ENCODE results near the gene CORT. TPM values are rescaled to one million over a fixed set of nuclear protein-coding genes. Genes with fewer than 3 reads are reported as not detected.

CORT gene
- total RNA-seq, 4 donors from 2014 or later, result 1.6 TPM; not detected in 3

DNA sequence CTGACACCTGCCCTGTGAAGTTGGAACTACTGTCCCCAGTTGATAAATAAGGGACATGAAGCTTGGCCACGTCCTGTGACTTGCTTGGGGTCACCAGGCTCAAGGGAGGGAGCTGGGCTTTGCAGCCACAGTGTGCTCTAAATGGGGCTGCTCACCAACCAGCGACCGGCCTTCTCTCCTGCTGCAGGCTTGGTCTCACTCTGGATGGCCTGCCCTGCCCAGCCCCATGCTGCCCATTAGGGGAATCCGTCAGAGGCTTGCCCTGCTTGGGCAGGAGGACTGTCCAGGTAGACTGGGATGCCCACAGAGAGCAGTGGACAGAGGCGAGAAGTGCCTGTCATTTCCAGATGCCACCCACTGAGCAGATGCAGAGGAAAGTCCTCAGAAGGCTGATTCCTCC lies 20.8 kb upstream of the CORT start:
- no peaks in the 10 kb centered on the region for H3K27me3 ChIP-seq
- peaks cover 0 to 24% (median 9%) of the 10 kb centered on the region in 4 donors for H3K4me1 ChIP-seq
- H3K36me3 ChIP-seq, result no peaks in the 10 kb centered on the region
- no peak overlapping the region for H3K27ac ChIP-seq
- no peak for DNase-seq
- no peak for TF ChIP-seq POLR2A (IDR thresholded peaks at IDR 0.05)
- TF ChIP-seq, protein P1, sequence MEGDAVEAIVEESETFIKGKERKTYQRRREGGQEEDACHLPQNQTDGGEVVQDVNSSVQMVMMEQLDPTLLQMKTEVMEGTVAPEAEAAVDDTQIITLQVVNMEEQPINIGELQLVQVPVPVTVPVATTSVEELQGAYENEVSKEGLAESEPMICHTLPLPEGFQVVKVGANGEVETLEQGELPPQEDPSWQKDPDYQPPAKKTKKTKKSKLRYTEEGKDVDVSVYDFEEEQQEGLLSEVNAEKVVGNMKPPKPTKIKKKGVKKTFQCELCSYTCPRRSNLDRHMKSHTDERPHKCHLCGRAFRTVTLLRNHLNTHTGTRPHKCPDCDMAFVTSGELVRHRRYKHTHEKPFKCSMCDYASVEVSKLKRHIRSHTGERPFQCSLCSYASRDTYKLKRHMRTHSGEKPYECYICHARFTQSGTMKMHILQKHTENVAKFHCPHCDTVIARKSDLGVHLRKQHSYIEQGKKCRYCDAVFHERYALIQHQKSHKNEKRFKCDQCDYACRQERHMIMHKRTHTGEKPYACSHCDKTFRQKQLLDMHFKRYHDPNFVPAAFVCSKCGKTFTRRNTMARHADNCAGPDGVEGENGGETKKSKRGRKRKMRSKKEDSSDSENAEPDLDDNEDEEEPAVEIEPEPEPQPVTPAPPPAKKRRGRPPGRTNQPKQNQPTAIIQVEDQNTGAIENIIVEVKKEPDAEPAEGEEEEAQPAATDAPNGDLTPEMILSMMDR (IDR thresholded peaks at IDR 0.05), result no peak
- no peak overlapping the region for H3K4me3 ChIP-seq
- no peaks in the 10 kb centered on the region for H3K9me3 ChIP-seq

DNA sequence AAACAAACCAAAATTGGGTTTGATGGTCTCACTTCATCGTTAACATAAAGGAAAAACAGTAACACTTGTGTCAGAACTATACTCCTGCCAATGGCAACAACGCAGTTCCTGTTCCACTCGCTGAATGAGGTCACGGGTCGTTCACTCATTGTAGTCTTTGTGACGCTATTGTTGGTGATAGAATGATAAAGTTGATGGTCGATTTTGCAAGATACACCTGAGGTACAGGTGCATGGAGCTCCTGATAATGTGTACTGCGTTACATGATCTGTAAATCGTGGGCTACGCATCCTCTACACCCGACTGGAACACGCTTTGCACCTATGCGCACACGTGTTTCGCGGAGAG lies 20.0 kb upstream of the CORT start:
- H3K4me3 ChIP-seq, result peak overlapping the region; percentile 56 to 78 (median 65)
- peak in 1 of 3 donors; percentile 30 for DNase-seq
- H3K27ac ChIP-seq, result peak overlapping the region; percentile 33 to 83 (median 70)

DNA sequence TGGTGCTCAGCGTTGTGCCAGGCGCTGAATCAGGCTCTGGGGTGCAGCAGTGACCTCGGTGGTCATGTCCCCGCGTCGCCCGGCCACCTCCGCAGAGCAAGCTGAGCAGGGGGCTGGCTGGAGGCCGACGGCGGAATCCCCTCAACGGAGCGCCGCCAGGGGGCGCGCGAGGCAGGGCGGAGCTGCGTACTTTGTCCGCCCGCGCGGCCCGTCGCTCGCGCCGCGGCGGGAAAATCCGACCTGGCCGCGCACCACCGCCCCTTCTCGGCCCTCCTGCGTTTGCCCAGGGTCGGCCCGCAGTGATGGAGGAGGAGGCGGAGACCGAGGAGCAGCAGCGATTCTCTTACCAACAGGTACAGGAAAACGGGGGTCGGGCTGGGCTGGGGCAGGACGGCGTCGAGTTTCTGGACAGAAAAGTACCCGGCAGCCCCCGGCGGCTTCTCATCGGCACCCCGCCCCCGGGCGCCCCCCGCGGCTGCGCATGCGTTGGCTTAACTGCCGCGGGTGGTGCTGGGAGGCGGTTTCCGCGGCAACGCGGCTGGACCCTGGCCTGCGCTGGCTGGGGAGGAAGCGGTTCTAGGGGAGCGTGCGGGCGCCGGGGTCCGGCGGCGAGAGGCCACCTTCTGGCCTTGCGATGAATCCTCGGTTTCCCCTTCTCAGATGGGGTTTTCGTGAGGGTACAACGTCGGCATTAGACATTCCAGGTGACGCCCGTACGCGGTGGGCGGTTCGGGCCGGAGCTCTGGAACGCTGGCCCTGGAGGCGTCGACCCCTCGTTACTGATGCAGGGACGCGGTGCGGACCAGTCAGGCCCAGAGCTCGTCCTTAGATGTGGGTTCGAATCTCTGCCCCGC lies 19.4 kb upstream of the CORT start, which contains the start of gene CENPS:
TSS of gene CENPS (plus strand) at position 218 of the 854 bp plus-strand sequence. CDS start at position 303, 85 bp downstream.
- DNase-seq, result peak; percentile 82 to 97 (median 93)
- peaks cover 0 to 24% (median 9%) of the 10 kb centered on the region in 4 donors for H3K4me1 ChIP-seq
- TF ChIP-seq, protein P1 (IDR thresholded peaks at IDR 0.05), result peak; percentile 97 to 99 (median 98)
- TF ChIP-seq POLR2A (IDR thresholded peaks at IDR 0.05), result peak in 1 of 2 donors; percentile 33

More for the DNA sequence above, 20.0 kb upstream of the CORT start:
- TF ChIP-seq, protein P1 (IDR thresholded peaks at IDR 0.05), result no peak
- no peak for TF ChIP-seq POLR2A (IDR thresholded peaks at IDR 0.05)
- Histone ChIP-seq H3K27me3 (no peaks in the 10 kb centered on the region), H3K36me3 (no peaks in the 10 kb centered on the region), H3K9me3 (no peaks in the 10 kb centered on the region), H3K4me1 (peaks cover 0 to 24% (median 9%) of the 10 kb centered on the region in 4 donors)

DNA sequence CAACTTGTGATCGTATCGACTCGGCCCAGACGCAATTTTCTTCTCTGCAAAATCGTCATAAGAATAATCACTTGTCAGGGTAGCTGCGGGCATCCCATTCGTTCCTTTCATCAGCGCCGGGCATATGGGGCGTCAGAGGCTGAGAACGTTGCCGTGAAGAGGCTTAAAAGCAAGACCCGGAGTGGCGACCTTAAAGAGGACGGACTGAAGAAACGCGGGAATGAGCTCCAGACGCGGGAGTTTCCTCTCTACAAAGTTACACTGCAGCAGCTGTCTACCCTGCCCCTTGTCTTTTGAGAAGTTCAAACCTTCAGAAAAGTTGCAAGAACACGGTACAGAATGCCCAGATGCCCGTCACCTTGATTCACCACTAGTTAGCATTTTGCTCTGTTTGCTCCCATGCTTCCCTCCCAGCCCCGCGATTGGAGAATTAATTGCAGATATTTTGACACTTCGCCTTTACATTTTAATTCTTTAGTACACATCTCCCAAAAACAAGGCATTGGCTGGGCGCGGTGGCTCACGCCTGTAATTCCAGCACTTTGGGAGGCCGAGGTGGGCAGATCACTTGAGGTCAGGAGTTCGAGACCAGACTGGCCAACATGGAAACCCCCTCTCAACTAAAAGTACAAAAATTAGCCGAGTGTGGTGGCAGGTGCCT lies 18.6 kb upstream of the CORT start:
- Histone ChIP-seq H3K27me3 (no peaks in the 10 kb centered on the region), H3K4me1 (peaks cover 0 to 24% (median 9%) of the 10 kb centered on the region in 4 donors), H3K4me3 (peak overlapping the region; percentile 56 to 78 (median 65)), H3K36me3 (no peaks in the 10 kb centered on the region), H3K9me3 (no peaks in the 10 kb centered on the region), H3K27ac (peak overlapping the region; percentile 33 to 83 (median 70))
- DNase-seq, result no peak
- no peak for TF ChIP-seq POLR2A (IDR thresholded peaks at IDR 0.05)
- TF ChIP-seq, protein P1 (IDR thresholded peaks at IDR 0.05), result no peak

More for the DNA sequence above, 19.4 kb upstream of the CORT start, which contains the start of gene CENPS:
- H3K27me3 ChIP-seq, result no peaks in the 10 kb centered on the region
- no peaks in the 10 kb centered on the region for H3K9me3 ChIP-seq
- H3K36me3 ChIP-seq, result no peaks in the 10 kb centered on the region
- peak within 1 kb of the TSS; percentile 56 to 78 (median 65) for H3K4me3 ChIP-seq
- H3K27ac ChIP-seq, result peak within 1 kb of the TSS; percentile 33 to 83 (median 70)

DNA sequence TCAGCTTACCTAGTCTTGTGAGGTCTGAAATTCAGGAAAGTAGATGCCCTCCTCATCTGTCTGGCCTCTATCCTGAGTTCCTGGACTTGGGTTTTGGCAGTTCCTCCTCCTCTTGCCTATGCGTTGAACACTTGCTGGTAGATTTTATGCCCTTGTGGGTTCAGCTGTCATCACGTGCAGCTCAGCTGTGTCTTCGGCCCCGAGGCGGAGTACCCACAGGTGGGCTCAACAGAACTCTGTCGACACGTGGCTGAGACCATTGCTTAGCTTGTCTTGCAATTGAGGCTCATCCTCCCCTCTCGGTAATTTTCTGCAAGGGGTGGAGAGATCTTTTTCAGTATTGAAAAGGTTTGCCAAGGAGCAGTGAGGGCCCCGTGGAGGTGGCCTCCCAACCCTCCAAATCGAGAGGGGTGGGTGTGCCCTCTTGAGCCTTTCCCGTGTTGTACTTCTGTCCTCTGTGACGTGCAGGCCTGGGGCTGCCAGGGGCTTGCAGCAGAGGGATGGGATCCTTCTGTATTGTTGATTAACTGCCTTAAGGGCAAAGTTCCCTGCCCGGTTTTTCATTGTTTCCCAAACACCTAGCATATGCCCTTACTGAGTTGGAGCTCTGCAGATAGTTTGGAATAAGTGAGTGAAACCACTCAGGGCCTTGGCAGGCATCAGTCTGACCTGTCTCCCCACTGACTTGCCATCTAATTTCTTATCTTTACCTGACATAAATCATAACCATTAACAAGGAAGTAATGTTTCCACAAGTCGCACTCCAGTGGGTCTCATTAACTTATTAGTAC lies 16.7 kb upstream of the CORT start:
- Histone ChIP-seq H3K27me3 (no peaks in the 10 kb centered on the region), H3K36me3 (no peaks in the 10 kb centered on the region), H3K27ac (no peak overlapping the region), H3K4me1 (peaks cover 0 to 18% (median 9%) of the 10 kb centered on the region in 4 donors), H3K4me3 (no peak overlapping the region), H3K9me3 (no peaks in the 10 kb centered on the region)
- no peak for TF ChIP-seq POLR2A (IDR thresholded peaks at IDR 0.05)
- TF ChIP-seq, protein P1 (IDR thresholded peaks at IDR 0.05), result no peak
- no peak for DNase-seq

All from Peyer's patch (tissue), 4 donors.